ENCODE results near the gene TMEM242. TPM values are rescaled to one million over a fixed set of nuclear protein-coding genes. Genes with fewer than 3 reads are reported as not detected.
"Not testable (repeated sequence)": the region's sequence is repeated elsewhere in the genome, so short reads cannot be mapped to it uniquely, and the experiment has no call there.

TMEM242 gene
- total RNA-seq, 2 donors from 2014 or later = 11.2 to 11.5 TPM

- ATAC-seq (no peak), DNase-seq (no peak)
- intact Hi-C loops (cut with DNase I, micrococcal nuclease) = no loop called here
Observed at GRCh38 chr6:157328108-157328692, 4.9 kb upstream of the TMEM242 start.

- intact Hi-C loops (cut with DNase I, micrococcal nuclease) = no loop called here
- ATAC-seq (no peak), DNase-seq (no peak)
Observed at GRCh38 chr6:157326979-157327378, 3.7 kb upstream of the TMEM242 start.

- DNase-seq (no peak), ATAC-seq (no peak)
- intact Hi-C loops (cut with DNase I, micrococcal nuclease) = no loop called here
Observed at GRCh38 chr6:157325069-157325805, 1.9 kb upstream of the TMEM242 start.

GRCh38 chr6:157323966-157324300 lies 614 bp upstream of the TMEM242 start:
- DNase-seq (peak; percentile 77 to 82), ATAC-seq (peak; percentile 65)
- intact Hi-C loops (cut with DNase I, micrococcal nuclease) = no loop called here

- ATAC-seq (peak; percentile 94), DNase-seq (peak; percentile 90)
- intact Hi-C loops (cut with DNase I, micrococcal nuclease) = no loop called here
Observed at GRCh38 chr6:157322792-157323254, 496 bp downstream of the TMEM242 start.

- ATAC-seq (peak; percentile 61), DNase-seq (peak in 1 of 2 donors; percentile 35)
- intact Hi-C loops (cut with DNase I, micrococcal nuclease) = loop anchor here in 1 of 2 donors (5.0 to 10.0 kb wide), 2 partner anchors 278 to 350 kb away; no protein-coding TSS in a partner anchor
Observed at GRCh38 chr6:157316871-157317814, 6.2 kb downstream of the TMEM242 start.

- intact Hi-C loops (cut with DNase I, micrococcal nuclease) = loop anchor here in 1 of 2 donors (5.0 to 10.0 kb wide), 2 partner anchors 280 to 352 kb away; no protein-coding TSS in a partner anchor
- ATAC-seq (peak; percentile 87), DNase-seq (no peak)
Observed at GRCh38 chr6:157314705-157315321, 8.5 kb downstream of the TMEM242 start.

GRCh38 chr6:157313531-157314467 lies 9.5 kb downstream of the TMEM242 start:
- no peak for DNase-seq
- ATAC-seq = no peak
- intact Hi-C loops (cut with DNase I, micrococcal nuclease) = loop anchor here in 1 of 2 donors (10.0 kb wide), 1 partner anchor 281 kb away; no protein-coding TSS in a partner anchor

GRCh38 chr6:157312757-157313156 lies 10.6 kb downstream of the TMEM242 start:
- ATAC-seq = no peak
- intact Hi-C loops (cut with DNase I, micrococcal nuclease) = loop anchor here in 1 of 2 donors (10.0 kb wide), 1 partner anchor 282 kb away; no protein-coding TSS in a partner anchor

GRCh38 chr6:157310693-157311092 lies 12.6 kb downstream of the TMEM242 start:
- not testable (repeated sequence) for ATAC-seq, DNase-seq
- intact Hi-C loops (cut with DNase I, micrococcal nuclease) = loop anchor here in 1 of 2 donors (10.0 kb wide), 1 partner anchor 284 kb away; no protein-coding TSS in a partner anchor

More at GRCh38 chr6:157312757-157313156, 10.6 kb downstream of the TMEM242 start:
- no peak for DNase-seq

- DNase-seq (no peak), ATAC-seq (no peak)
- intact Hi-C loops (cut with DNase I, micrococcal nuclease) = no loop called here
Observed at GRCh38 chr6:157307661-157308060, 15.7 kb downstream of the TMEM242 start.

- DNase-seq (no peak), ATAC-seq (peak; percentile 3)
- intact Hi-C loops (cut with DNase I, micrococcal nuclease) = no loop called here
Observed at GRCh38 chr6:157305670-157306653, 17.4 kb downstream of the TMEM242 start.

GRCh38 chr6:157304899-157305663 lies 18.2 kb downstream of the TMEM242 start:
- ATAC-seq (peak; percentile 82), DNase-seq (peak; percentile 60 to 62)
- intact Hi-C loops (cut with DNase I, micrococcal nuclease) = no loop called here

GRCh38 chr6:157302736-157303135 lies 20.6 kb downstream of the TMEM242 start:
- ATAC-seq = peak; percentile 64
- DNase-seq = no peak
- intact Hi-C loops (cut with DNase I, micrococcal nuclease) = no loop called here

GRCh38 chr6:157300436-157300835 lies 22.9 kb downstream of the TMEM242 start:
- no peak for DNase-seq
- no peak for ATAC-seq

GRCh38 chr6:157300006-157300405 lies 23.3 kb downstream of the TMEM242 start:
- DNase-seq (no peak), ATAC-seq (no peak)
- intact Hi-C loops (cut with DNase I, micrococcal nuclease) = no loop called here

More at GRCh38 chr6:157300436-157300835, 22.9 kb downstream of the TMEM242 start:
- intact Hi-C loops (cut with DNase I, micrococcal nuclease) = no loop called here

Data from left colon (tissue), 2 donors.